A549 (cell line): ENCODE measurements around the gene PDZD4. TPM values are rescaled to one million over a fixed set of nuclear protein-coding genes. Genes with fewer than 3 reads are reported as not detected.

Experiments
- ATAC-seq, 2 experiments: fragments of 200-7000 bp in 1 of 2; fragments of >200 bp in 1 of 2; cut with Nextera tagmentation in 1 of 2; cut with Tn5 transposase in 1 of 2; 3 replicates each; pipeline versions ENCODE4 v1.8.0 to v1.9.1; 2018 to 2020; ENCODE audit warnings: mild to moderate bottlenecking in 1 of 2, moderate library complexity in 1 of 2
- CTCF ChIA-PET: fragments of 300-600 bp; sonication (Branson Sonifier 250); formaldehyde crosslinking; extraction: SDS; loops from one replicate; lab custom pipeline; 2021; ENCODE audit warnings: antibody characterized with exemption, inconsistent platforms; lab: Yijun Ruan, JAX
- POLR2A ChIA-PET: fragments of 350-600 bp; formaldehyde crosslinking; extraction: SDS; loops from one replicate; lab custom pipeline; 2021; ENCODE audit warnings: antibody characterized with exemption, inconsistent platforms; lab: Yijun Ruan, JAX
- DNase-seq, 2 experiments: peaks; one replicate each; pipeline versions ENCODE4 v3.0.0 to v3.0.0-alpha.2; 2011 to 2016; ENCODE audit warnings: low read depth in 1 of 2, low spot score in 1 of 2
- FAIRE-seq: peaks from 2 replicates; lab custom pipeline; 2011; peaks lifted over from hg19 to GRCh38; lab: Jason Lieb, UNC
- H3K27ac ChIP-seq, 2 experiments: fragments of >200 bp; sonication (Bioruptor Twin); formaldehyde crosslinking; 3 replicates each; pipeline ENCODE4 v1.5.1; 2016 to 2017
- H3K4me1 ChIP-seq: fragments of >200 bp; sonication (Bioruptor Twin); formaldehyde crosslinking; 3 replicates; pipeline ENCODE4 v1.6.1; 2016
- H3K4me2 ChIP-seq: fragments of >200 bp; sonication (Bioruptor Twin); formaldehyde crosslinking; 3 replicates; pipeline ENCODE4 v1.6.1; 2016
- H3K4me3 ChIP-seq: fragments of >200 bp; sonication (Bioruptor Twin); formaldehyde crosslinking; 3 replicates; pipeline ENCODE4 v1.5.1; 2016
- H3K9me3 ChIP-seq: fragments of >200 bp; sonication (Bioruptor Twin); formaldehyde crosslinking; 3 replicates; pipeline ENCODE4 v1.6.1; 2016
- ATOH8 ChIP-seq: fragments of 250-450 bp; sonication (Bioruptor Pico); IDR thresholded peaks from 2 replicates; pipeline ENCODE4 v1.5.0; 2020; ENCODE audit warnings: low read depth, mild to moderate bottlenecking, moderate library complexity
- BHLHE40 ChIP-seq: IDR thresholded peaks from 2 replicates; pipeline ENCODE4 v1.6.1; 2012; ENCODE audit warnings: low read depth, low read length, inconsistent platforms
- CBX2 ChIP-seq: fragments of 200-600 bp; sonication (generic); IDR thresholded peaks from 2 replicates; pipeline ENCODE4 v1.6.1; 2016; ENCODE audit warnings: low read depth, mild to moderate bottlenecking, borderline replicate concordance
- CEBPB ChIP-seq, 2 experiments: fragments of >200 bp in 1 of 2; sonication (Bioruptor Twin) in 1 of 2; formaldehyde crosslinking in 1 of 2; IDR thresholded peaks; 2 replicates each; pipeline ENCODE4 v1.6.1; 2012 to 2016
- CHD2 ChIP-seq: fragments of 150-350 bp; IDR thresholded peaks from 2 replicates; pipeline ENCODE4 v1.6.1; 2014; ENCODE audit warnings: low read length; ENCODE audit not compliant: partially characterized antibody
- CTCF ChIP-seq: fragments of >200 bp; sonication (Bioruptor Twin); formaldehyde crosslinking; IDR thresholded peaks from 3 replicates; pipeline ENCODE4 v1.5.1; 2016
- EHF ChIP-seq: fragments of 250-450 bp; sonication (Bioruptor Pico); IDR thresholded peaks from 2 replicates; pipeline ENCODE4 v1.5.0; 2020; ENCODE audit warnings: mild to moderate bottlenecking
- EHMT2 ChIP-seq: fragments of 200-600 bp; sonication (generic); IDR thresholded peaks from 2 replicates; pipeline ENCODE4 v1.6.1; 2016; ENCODE audit warnings: antibody characterized with exemption, low read depth, mild to moderate bottlenecking, moderate library complexity
- EP300 ChIP-seq, 2 experiments: fragments of >200 bp; sonication (Bioruptor Twin); formaldehyde crosslinking; IDR thresholded peaks; 2 replicates in 1 of 2; 3 replicates in 1 of 2; pipeline ENCODE4 v1.6.1; 2016 to 2017
- ESRRA ChIP-seq: fragments of 150-350 bp; IDR thresholded peaks from 2 replicates; pipeline ENCODE4 v1.6.1; 2014; ENCODE audit warnings: mild to moderate bottlenecking, low read length, borderline replicate concordance
- FOSB ChIP-seq: fragments of 250-450 bp; sonication (Bioruptor Pico); IDR thresholded peaks from 2 replicates; pipeline ENCODE4 v1.5.0; 2020; ENCODE audit warnings: mild to moderate bottlenecking, moderate library complexity
- FOSL2 ChIP-seq, 2 experiments: fragments of 450-650 bp in 1 of 2; fragments of >200 bp in 1 of 2; sonication (Bioruptor Twin) in 1 of 2; formaldehyde crosslinking; IDR thresholded peaks; 2 replicates each; pipeline versions ENCODE4 v1.5.0 to v1.6.1; 2016 to 2020; ENCODE audit warnings: mild to moderate bottlenecking in 1 of 2, moderate library complexity in 1 of 2
- HES2 ChIP-seq: fragments of >200 bp; sonication (Bioruptor Twin); formaldehyde crosslinking; IDR thresholded peaks from 2 replicates; pipeline ENCODE4 v1.6.1; 2016
- HEYL ChIP-seq: fragments of 250-450 bp; sonication (Bioruptor Pico); IDR thresholded peaks from 2 replicates; pipeline ENCODE4 v1.8.0; 2021; ENCODE audit warnings: mild to moderate bottlenecking, moderate library complexity
- HOXB5 ChIP-seq: fragments of 250-450 bp; sonication (Bioruptor Pico); IDR thresholded peaks from 2 replicates; pipeline ENCODE4 v1.5.0; 2020; ENCODE audit warnings: mild to moderate bottlenecking, moderate library complexity
- JUN ChIP-seq, 2 experiments: fragments of >200 bp; sonication (Bioruptor Twin); formaldehyde crosslinking; IDR thresholded peaks; 2 replicates in 1 of 2; 3 replicates in 1 of 2; pipeline ENCODE4 v1.6.1; 2016 to 2017
- KDM5A ChIP-seq: fragments of 200-600 bp; sonication (generic); IDR thresholded peaks from 2 replicates; pipeline ENCODE4 v1.6.1; 2016; ENCODE audit warnings: antibody characterized with exemption, mild to moderate bottlenecking
- MAZ ChIP-seq: fragments of 150-350 bp; IDR thresholded peaks from 2 replicates; pipeline ENCODE4 v1.6.1; 2014; ENCODE audit warnings: antibody characterized with exemption, low read depth, low read length, borderline replicate concordance
- MYC ChIP-seq: IDR thresholded peaks from 2 replicates; pipeline ENCODE4 v1.6.1; 2012; ENCODE audit warnings: mild to moderate bottlenecking, inconsistent platforms, low read length, improper control_type of control experiment, borderline replicate concordance
- NPAS2 ChIP-seq: fragments of 250-450 bp; sonication (Bioruptor Pico); IDR thresholded peaks from 2 replicates; pipeline ENCODE4 v1.8.0; 2022; ENCODE audit warnings: mild to moderate bottlenecking, moderate library complexity, borderline replicate concordance
- PHF8 ChIP-seq: fragments of 200-600 bp; sonication (generic); IDR thresholded peaks from 2 replicates; pipeline ENCODE4 v1.6.1; 2016; ENCODE audit warnings: low read depth, mild to moderate bottlenecking, antibody characterized with exemption, moderate library complexity, borderline replicate concordance
- RAD21 ChIP-seq, 2 experiments: fragments of >200 bp in 1 of 2; sonication (Bioruptor Twin) in 1 of 2; formaldehyde crosslinking in 1 of 2; IDR thresholded peaks in 1 of 2; conservative IDR thresholded peaks in 1 of 2; 2 replicates in 1 of 2; 3 replicates in 1 of 2; pipeline ENCODE4 v1.6.1; 2012 to 2018; ENCODE audit warnings: inconsistent platforms in 1 of 2
- REST ChIP-seq: fragments of 200-600 bp; sonication (generic); IDR thresholded peaks from 2 replicates; pipeline ENCODE4 v1.6.1; 2016; ENCODE audit warnings: antibody characterized with exemption, mild to moderate bottlenecking, moderate library complexity
- RNF2 ChIP-seq: fragments of 200-600 bp; sonication (generic); IDR thresholded peaks from 2 replicates; pipeline ENCODE4 v1.6.1; 2016; ENCODE audit warnings: low read depth, mild to moderate bottlenecking, antibody characterized with exemption, moderate library complexity, borderline replicate concordance
- TP53 ChIP-seq: fragments of 250-450 bp; sonication (Bioruptor Pico); IDR thresholded peaks from 2 replicates; pipeline ENCODE4 v1.5.0; 2021; ENCODE audit warnings: mild to moderate bottlenecking, moderate library complexity
- ZC3H11A ChIP-seq: fragments of 450-650 bp; IDR thresholded peaks from 2 replicates; pipeline ENCODE4 v1.6.1; 2014; ENCODE audit warnings: antibody characterized with exemption, mild to moderate bottlenecking
- WGBS: methylation state at CpG from one replicate; pipeline ENCODE4 v1.1.6; 2017; ENCODE audit errors: missing lambda C conversion rate; 5-methylcytosine and 5-hydroxymethylcytosine counted together
- polyA plus RNA-seq, 4 experiments: library from polyadenylated mRNA; depleted of rRNA in 3 of 4; stranded (reverse); fragments of >200 nt; fragmentation: RNase III in 1 of 4; extraction: RNeasy Plus Mini Kit Qiagen cat#74134 plus additional on column Dnase treatment in 1 of 4; gene quantifications; 2 replicates in 3 of 4; 3 replicates in 1 of 4; pipeline ENCODE4 v1.2.3, GENCODE V29; 2011 to 2017

Gene PDZD4
- polyA plus RNA-seq, 2 of the 4 experiments (the other 2 are of a cell fraction), result 1.2 to 3.0 TPM

GRCh38 chrX:153793291-153793690 is 37.1 kb downstream of the PDZD4 start:
- Histone ChIP-seq H3K4me3 (peak overlapping the region; percentile 79), H3K9me3 (no peaks in the 10 kb centered on the region), H3K27ac (peak overlapping the region; percentile 92 to 98), H3K4me2 (peak overlapping the region; percentile 94), H3K4me1 (peaks cover 15% of the 10 kb centered on the region; the same call in 2 of the 3 replicates)
- ChIA-PET CTCF (interaction anchor here (2.2 kb wide), 1 partner anchor 30 kb away, joined by 7 read pairs; no protein-coding TSS in a partner anchor), POLR2A (no interaction called here)
- ATAC-seq (no peak), FAIRE-seq (peak; percentile 83), DNase-seq (no peak)
- TF ChIP-seq TP53 (CRISPR knock-in tag) (no peak), MAZ (no peak), CTCF (no peak), CBX2 (no peak), FOSL2 (IDR thresholded peaks at IDR 0.05) (no peak), FOSL2 (CRISPR knock-in tag; IDR thresholded peaks at IDR 0.05) (no peak), ATOH8 (no peak)
- WGBS, result 33% methylated on average over 7 of the region's 7 CpGs

- no peak for FAIRE-seq
- DNase-seq, result no peak
- ChIA-PET CTCF (interaction anchor here (1.0 to 2.2 kb wide), 3 partner anchors 28 to 155 kb away, joined by 3 to 7 read pairs (median 5); partner anchors contain the start of gene PLXNB3), POLR2A (no interaction called here)
- WGBS, result 68% methylated on average over 3 of the region's 6 CpGs
- no peak overlapping the region for H3K27ac ChIP-seq
- H3K4me2 ChIP-seq, result peak overlapping the region; percentile 94
- peaks cover 15% of the 10 kb centered on the region; the same call in 2 of the 3 replicates for H3K4me1 ChIP-seq
- H3K4me3 ChIP-seq, result no peak overlapping the region
- ATAC-seq, result no peak
- H3K9me3 ChIP-seq, result no peaks in the 10 kb centered on the region
- no peak for TF ChIP-seq EHF
- no peak for TF ChIP-seq NPAS2
- no peak for TF ChIP-seq CHD2
Observed at GRCh38 chrX:153792368-153792767, 38.0 kb downstream of the PDZD4 start.

- no peak for ATAC-seq
- no peak for FAIRE-seq
- POLR2A ChIA-PET, result no interaction called here
Observed at GRCh38 chrX:153791104-153791852, 39.1 kb downstream of the PDZD4 start.

More at GRCh38 chrX:153791104-153791852, 39.1 kb downstream of the PDZD4 start:
- CTCF ChIA-PET, result interaction anchor here (0.8 to 2.0 kb wide), 2 partner anchors 27 to 28 kb away, joined by 3 to 5 read pairs; partner anchors contain the start of gene PLXNB3
- DNase-seq, result no peak
- Histone ChIP-seq H3K4me3 (no peak overlapping the region), H3K4me1 (peaks cover 14% of the 10 kb centered on the region; the same call in 2 of the 3 replicates), H3K4me2 (no peak overlapping the region), H3K9me3 (no peaks in the 10 kb centered on the region), H3K27ac (no peak overlapping the region)
- 93% methylated on average over 13 of the region's 17 CpGs for WGBS
- TF ChIP-seq TP53 (CRISPR knock-in tag), result no peak
- no peak for TF ChIP-seq FOSB (CRISPR knock-in tag)
- no peak for TF ChIP-seq MYC
- TF ChIP-seq REST, result no peak
- TF ChIP-seq EHMT2, result no peak
- TF ChIP-seq RAD21 (conservative IDR thresholded peaks at IDR 0.05 in 1 of 2, IDR thresholded peaks at IDR 0.05 in 1 of 2), result no peak
- no peak for TF ChIP-seq HEYL (CRISPR knock-in tag)
- TF ChIP-seq PHF8, result no peak
- no peak for TF ChIP-seq EP300 (IDR thresholded peaks at IDR 0.05)
- no peak for TF ChIP-seq BHLHE40
- no peak for TF ChIP-seq HOXB5 (CRISPR knock-in tag)
- TF ChIP-seq HES2, result no peak
- no peak for TF ChIP-seq ZC3H11A
- no peak for TF ChIP-seq JUN (IDR thresholded peaks at IDR 0.05)
- no peak for TF ChIP-seq ESRRA
- no peak for TF ChIP-seq KDM5A
- no peak for TF ChIP-seq CEBPB (IDR thresholded peaks at IDR 0.05)
- TF ChIP-seq RNF2, result no peak
- no peak for TF ChIP-seq CBX2
